ENCODE results near the gene DHX9. TPM values are rescaled to one million over a fixed set of nuclear protein-coding genes. Genes with fewer than 3 reads are reported as not detected.

The DHX9 gene
- total and polyA plus RNA-seq, 12 donors, result 50.9 to 147 (median 89.8) TPM

DNA sequence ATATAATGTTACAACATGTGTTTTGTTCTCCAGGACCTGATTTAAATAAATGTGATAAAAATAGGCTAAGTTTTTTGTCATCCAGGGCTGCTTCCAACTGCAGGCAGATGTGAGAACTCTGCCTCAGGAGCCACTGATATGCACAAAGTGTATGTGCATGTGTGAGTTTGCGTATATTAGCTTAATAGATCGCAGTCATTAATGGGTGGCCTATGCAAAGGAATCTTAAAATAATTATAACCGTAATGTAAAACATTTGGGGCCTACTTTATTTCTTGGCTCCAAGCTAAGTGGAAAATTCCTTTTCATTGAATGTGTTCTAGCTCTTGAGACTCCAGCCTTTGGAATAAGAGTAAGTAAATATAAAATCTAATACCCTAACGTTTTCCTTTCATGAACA lies 16.8 kb downstream of the DHX9 start:
- no peaks in the 10 kb centered on the region for H3K27me3 ChIP-seq
- H3K4me3 ChIP-seq, result no peak overlapping the region
- H3K36me3 ChIP-seq (replicated peaks in 1 of 2), result peaks cover 4 to 98% of the 10 kb centered on the region in 2 donors
- H3K27ac ChIP-seq, result no peak overlapping the region
- H3K9me3 ChIP-seq (replicated peaks in 1 of 3), result no peaks in the 10 kb centered on the region
- TF ChIP-seq, protein P1, sequence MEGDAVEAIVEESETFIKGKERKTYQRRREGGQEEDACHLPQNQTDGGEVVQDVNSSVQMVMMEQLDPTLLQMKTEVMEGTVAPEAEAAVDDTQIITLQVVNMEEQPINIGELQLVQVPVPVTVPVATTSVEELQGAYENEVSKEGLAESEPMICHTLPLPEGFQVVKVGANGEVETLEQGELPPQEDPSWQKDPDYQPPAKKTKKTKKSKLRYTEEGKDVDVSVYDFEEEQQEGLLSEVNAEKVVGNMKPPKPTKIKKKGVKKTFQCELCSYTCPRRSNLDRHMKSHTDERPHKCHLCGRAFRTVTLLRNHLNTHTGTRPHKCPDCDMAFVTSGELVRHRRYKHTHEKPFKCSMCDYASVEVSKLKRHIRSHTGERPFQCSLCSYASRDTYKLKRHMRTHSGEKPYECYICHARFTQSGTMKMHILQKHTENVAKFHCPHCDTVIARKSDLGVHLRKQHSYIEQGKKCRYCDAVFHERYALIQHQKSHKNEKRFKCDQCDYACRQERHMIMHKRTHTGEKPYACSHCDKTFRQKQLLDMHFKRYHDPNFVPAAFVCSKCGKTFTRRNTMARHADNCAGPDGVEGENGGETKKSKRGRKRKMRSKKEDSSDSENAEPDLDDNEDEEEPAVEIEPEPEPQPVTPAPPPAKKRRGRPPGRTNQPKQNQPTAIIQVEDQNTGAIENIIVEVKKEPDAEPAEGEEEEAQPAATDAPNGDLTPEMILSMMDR (IDR thresholded peaks at IDR 0.05), result no peak
- TF ChIP-seq POLR2A (IDR thresholded peaks at IDR 0.05), result no peak
- intact Hi-C loops (cut with DNase I), result no loop called here
- DNase-seq, result no peak
- WGBS, 4 donors, result 79 to 84% (median 80%) methylated on average over 4 of the region's 4 CpGs
- H3K4me1 ChIP-seq (replicated peaks in 1 of 2), result no peaks in the 10 kb centered on the region

DNA sequence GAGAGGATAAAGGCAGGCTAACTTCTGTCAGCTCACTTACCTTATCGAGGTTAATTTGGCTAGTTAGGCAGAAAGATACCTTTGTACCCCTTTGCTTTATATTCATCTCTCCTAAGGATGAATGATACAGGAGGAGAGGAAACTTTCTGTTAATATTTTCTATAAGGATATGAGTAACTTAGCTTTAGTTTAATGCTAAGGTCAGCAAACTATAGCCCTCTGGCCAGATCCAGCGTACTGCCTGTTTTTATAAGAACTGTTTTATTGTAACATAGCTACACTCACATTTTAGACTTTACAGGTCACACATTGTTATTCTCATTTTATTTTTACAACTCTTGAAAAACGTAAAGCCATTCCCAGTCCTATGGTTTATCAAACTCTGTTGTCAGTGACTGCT lies 18.1 kb downstream of the DHX9 start:
- intact Hi-C loops (cut with DNase I), result no loop called here
- 90 to 96% (median 94%) methylated on average over 3 of the region's 3 CpGs for WGBS, 4 donors
- no peaks in the 10 kb centered on the region for H3K27me3 ChIP-seq
- TF ChIP-seq POLR2A (IDR thresholded peaks at IDR 0.05), result no peak
- no peak for DNase-seq
- peaks cover 4 to 100% of the 10 kb centered on the region in 2 donors for H3K36me3 ChIP-seq (replicated peaks in 1 of 2)
- no peak overlapping the region for H3K27ac ChIP-seq
- H3K4me3 ChIP-seq, result no peak overlapping the region
- no peaks in the 10 kb centered on the region for H3K9me3 ChIP-seq (replicated peaks in 1 of 3)
- H3K4me1 ChIP-seq (replicated peaks in 1 of 2), result no peaks in the 10 kb centered on the region

DNA sequence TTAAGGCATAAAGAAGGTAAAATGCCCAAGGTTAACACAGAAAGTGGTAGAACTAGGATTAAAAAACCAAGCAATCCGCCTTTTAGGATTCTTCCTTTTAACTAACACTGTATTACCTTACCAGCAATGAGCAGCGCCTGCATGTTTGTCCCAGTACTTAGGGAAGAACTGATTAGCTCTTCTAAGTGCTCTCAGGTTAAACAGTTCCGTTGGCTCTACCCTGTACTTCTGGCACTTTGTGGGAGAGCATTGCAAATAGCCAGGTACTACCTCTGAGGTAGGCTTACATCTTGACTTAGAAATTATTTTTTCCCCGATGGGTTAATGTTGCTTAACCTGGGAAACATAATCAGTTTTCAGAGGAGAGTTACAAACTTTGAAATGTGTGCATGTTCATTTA lies 21.5 kb downstream of the DHX9 start:
- Histone ChIP-seq H3K4me1 (replicated peaks in 1 of 2) (no peaks in the 10 kb centered on the region), H3K9me3 (replicated peaks in 1 of 3) (no peaks in the 10 kb centered on the region), H3K36me3 (replicated peaks in 1 of 2) (peaks cover 0 to 98% of the 10 kb centered on the region in 2 donors), H3K27me3 (no peaks in the 10 kb centered on the region), H3K4me3 (no peak overlapping the region), H3K27ac (no peak overlapping the region)
- TF ChIP-seq POLR2A (IDR thresholded peaks at IDR 0.05), result no peak
- 86 to 93% (median 89%) methylated on average over 4 of the region's 4 CpGs for WGBS, 4 donors
- intact Hi-C loops (cut with DNase I), result loop anchor here in 1 of 2 donors (10.0 kb wide), 1 partner anchor 264 kb away; no protein-coding TSS in a partner anchor
- no peak for DNase-seq

DNA sequence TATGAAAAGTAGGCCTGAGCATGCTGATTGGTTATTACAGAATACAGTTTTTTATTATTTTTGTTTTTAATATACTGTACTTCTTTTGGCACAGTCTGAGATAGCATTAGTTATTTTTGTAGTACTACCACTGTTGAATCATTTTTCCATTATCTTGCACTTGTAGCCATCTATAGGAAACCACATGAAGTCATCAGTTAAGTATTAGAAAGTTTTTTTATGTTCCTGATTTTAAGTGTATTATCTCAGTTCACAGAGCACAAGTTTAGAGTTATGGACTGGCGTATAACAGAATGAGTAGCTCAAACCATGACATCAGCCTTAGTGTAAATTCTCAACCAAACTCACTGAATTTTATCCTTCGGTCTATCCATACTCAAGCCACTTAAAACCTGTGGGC lies 22.8 kb downstream of the DHX9 start:
- H3K27me3 ChIP-seq, result no peaks in the 10 kb centered on the region
- TF ChIP-seq, protein P1 (IDR thresholded peaks at IDR 0.05), result no peak
- no peak for TF ChIP-seq POLR2A (IDR thresholded peaks at IDR 0.05)

DNA sequence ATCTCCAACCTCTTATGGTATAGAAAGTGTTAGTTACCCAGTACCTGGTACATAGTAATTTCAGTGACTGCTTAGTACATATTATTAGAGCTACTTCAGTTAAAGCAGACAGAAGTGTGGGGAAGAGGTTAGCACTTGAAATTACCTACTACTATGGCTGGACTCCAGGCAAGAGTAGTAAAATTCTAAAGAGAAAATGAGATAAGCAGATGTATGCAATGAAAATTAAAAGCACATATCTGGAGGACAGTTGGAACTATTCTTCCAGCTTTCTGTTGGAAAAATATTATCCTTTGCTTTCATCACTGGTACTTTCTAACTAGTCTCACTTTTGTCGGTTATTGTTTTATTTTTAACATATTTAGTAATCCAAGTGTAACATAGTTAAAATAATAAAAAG lies 23.7 kb downstream of the DHX9 start:
- 87 to 100% (median 95%) methylated on average over 1 of the region's 1 CpG for WGBS, 4 donors
- no peaks in the 10 kb centered on the region for H3K4me1 ChIP-seq (replicated peaks in 1 of 2)
- no peaks in the 10 kb centered on the region for H3K27me3 ChIP-seq
- intact Hi-C loops (cut with DNase I), result loop anchor here in 1 of 2 donors (10.0 kb wide), 1 partner anchor 262 kb away; no protein-coding TSS in a partner anchor
- H3K4me3 ChIP-seq, result no peak overlapping the region
- H3K36me3 ChIP-seq (replicated peaks in 1 of 2), result peaks cover 0 to 98% of the 10 kb centered on the region in 2 donors
- H3K27ac ChIP-seq, result no peak overlapping the region
- TF ChIP-seq, protein P1 (IDR thresholded peaks at IDR 0.05), result no peak
- TF ChIP-seq POLR2A (IDR thresholded peaks at IDR 0.05), result no peak
- DNase-seq, result no peak
- H3K9me3 ChIP-seq (replicated peaks in 1 of 3), result no peaks in the 10 kb centered on the region

More for the DNA sequence above, 22.8 kb downstream of the DHX9 start:
- 95 to 99% (median 97%) methylated on average over 2 of the region's 2 CpGs for WGBS, 4 donors
- Histone ChIP-seq H3K9me3 (replicated peaks in 1 of 3) (no peaks in the 10 kb centered on the region), H3K4me3 (no peak overlapping the region), H3K36me3 (replicated peaks in 1 of 2) (peaks cover 0 to 98% of the 10 kb centered on the region in 2 donors), H3K27ac (no peak overlapping the region), H3K4me1 (replicated peaks in 1 of 2) (no peaks in the 10 kb centered on the region)
- no peak for DNase-seq
- intact Hi-C loops (cut with DNase I), result loop anchor here in 1 of 2 donors (10.0 kb wide), 1 partner anchor 263 kb away; no protein-coding TSS in a partner anchor

All from adrenal gland (tissue), 12 donors.